ENCODE results near the gene KRT83.

DNA sequence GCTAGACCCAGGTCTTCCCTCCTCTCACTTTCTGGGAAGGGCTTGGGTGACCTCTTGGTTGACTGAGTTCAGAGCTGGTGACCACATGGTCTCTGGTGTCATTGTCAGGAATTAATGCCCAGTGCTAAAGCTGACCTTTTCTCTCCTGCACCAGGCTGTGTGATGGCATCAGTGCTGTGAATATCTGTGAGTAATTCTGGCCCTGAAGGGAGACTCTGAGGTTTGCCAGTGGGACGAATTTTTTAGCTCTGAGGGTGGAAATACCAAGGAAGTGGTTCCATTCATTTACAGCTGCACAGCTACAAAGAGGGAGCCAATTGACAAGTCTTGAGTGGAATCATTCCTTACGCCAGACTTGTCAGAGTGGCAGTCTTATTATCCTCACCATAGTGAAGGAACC, 53.0 kb downstream of the KRT83 start:
- TF ChIP-seq, protein P1, sequence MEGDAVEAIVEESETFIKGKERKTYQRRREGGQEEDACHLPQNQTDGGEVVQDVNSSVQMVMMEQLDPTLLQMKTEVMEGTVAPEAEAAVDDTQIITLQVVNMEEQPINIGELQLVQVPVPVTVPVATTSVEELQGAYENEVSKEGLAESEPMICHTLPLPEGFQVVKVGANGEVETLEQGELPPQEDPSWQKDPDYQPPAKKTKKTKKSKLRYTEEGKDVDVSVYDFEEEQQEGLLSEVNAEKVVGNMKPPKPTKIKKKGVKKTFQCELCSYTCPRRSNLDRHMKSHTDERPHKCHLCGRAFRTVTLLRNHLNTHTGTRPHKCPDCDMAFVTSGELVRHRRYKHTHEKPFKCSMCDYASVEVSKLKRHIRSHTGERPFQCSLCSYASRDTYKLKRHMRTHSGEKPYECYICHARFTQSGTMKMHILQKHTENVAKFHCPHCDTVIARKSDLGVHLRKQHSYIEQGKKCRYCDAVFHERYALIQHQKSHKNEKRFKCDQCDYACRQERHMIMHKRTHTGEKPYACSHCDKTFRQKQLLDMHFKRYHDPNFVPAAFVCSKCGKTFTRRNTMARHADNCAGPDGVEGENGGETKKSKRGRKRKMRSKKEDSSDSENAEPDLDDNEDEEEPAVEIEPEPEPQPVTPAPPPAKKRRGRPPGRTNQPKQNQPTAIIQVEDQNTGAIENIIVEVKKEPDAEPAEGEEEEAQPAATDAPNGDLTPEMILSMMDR (IDR thresholded peaks at IDR 0.05) = no peak
- TF ChIP-seq POLR2A (IDR thresholded peaks at IDR 0.05) = no peak
